NCI-H1105 treated with DMSO at 0.1 percent for 48 hours (cell line): ENCODE results near the gene DRAXIN.

ENCODE experiments used
- DNase-seq: peaks from one replicate; lab custom pipeline; 2025; lab: John Stamatoyannopoulos, UW

DRAXIN gene

GRCh38 chr1:11657654-11658053 lies 33.9 kb upstream of the DRAXIN start:
- no peak for DNase-seq

- no peak for DNase-seq
Measured at GRCh38 chr1:11658542-11658941, 33.0 kb upstream of the DRAXIN start.

GRCh38 chr1:11659748-11660147 lies 31.8 kb upstream of the DRAXIN start:
- no peak for DNase-seq

GRCh38 chr1:11661103-11661502 lies 30.4 kb upstream of the DRAXIN start:
- DNase-seq, result no peak

- peak; percentile 56 for DNase-seq
Measured at GRCh38 chr1:11664336-11665065, 27.0 kb upstream of the DRAXIN start.

- DNase-seq, result no peak
Measured at GRCh38 chr1:11668516-11668915, 23.0 kb upstream of the DRAXIN start.

- DNase-seq, result no peak
Measured at GRCh38 chr1:11670747-11671146, 20.8 kb upstream of the DRAXIN start.

- DNase-seq, result no peak
Measured at GRCh38 chr1:11671205-11671543, 20.3 kb upstream of the DRAXIN start.

GRCh38 chr1:11671544-11672286 lies 19.8 kb upstream of the DRAXIN start:
- DNase-seq, result no peak

GRCh38 chr1:11673089-11673769 lies 18.3 kb upstream of the DRAXIN start:
- no peak for DNase-seq

- no peak for DNase-seq
Measured at GRCh38 chr1:11674488-11674887, 17.0 kb upstream of the DRAXIN start.

GRCh38 chr1:11675325-11675724 lies 16.2 kb upstream of the DRAXIN start:
- DNase-seq, result no peak

- no peak for DNase-seq
Measured at GRCh38 chr1:11676386-11677103, 15.0 kb upstream of the DRAXIN start.

- DNase-seq, result no peak
Measured at GRCh38 chr1:11678442-11678841, 13.1 kb upstream of the DRAXIN start.

GRCh38 chr1:11680270-11681070 lies 11.0 kb upstream of the DRAXIN start:
- DNase-seq, result no peak

GRCh38 chr1:11681071-11681771 lies 10.3 kb upstream of the DRAXIN start, which contains the start of gene MAD2L2:
TSS of gene MAD2L2 (minus strand) at chr1:11681148. CDS start at chr1:11680601, 547 bp downstream.
- DNase-seq, result peak; percentile 82

- no peak for DNase-seq
Measured at GRCh38 chr1:11682287-11682771, 9.2 kb upstream of the DRAXIN start.

GRCh38 chr1:11682799-11683198 lies 8.7 kb upstream of the DRAXIN start:
- DNase-seq, result no peak

- DNase-seq, result no peak
Measured at GRCh38 chr1:11684070-11684469, 7.4 kb upstream of the DRAXIN start.

GRCh38 chr1:11685210-11685752 lies 6.2 kb upstream of the DRAXIN start:
- DNase-seq, result no peak
